Colonic mucosa (tissue), 4 donors: ENCODE results near the gene ARHGAP1. TPM values are rescaled to one million over a fixed set of nuclear protein-coding genes. Genes with fewer than 3 reads are reported as not detected.

Experiments used
- DNase-seq: peaks from one replicate; pipeline ENCODE4 v3.0.0-alpha.2; 2020
- H3K27ac ChIP-seq: fragments of 200-600 bp; one replicate; pipeline ENCODE4 v1.8.0; 2021
- H3K27me3 ChIP-seq: fragments of 200-600 bp; one replicate; pipeline ENCODE4 v1.8.0; 2021
- H3K36me3 ChIP-seq: fragments of 200-600 bp; one replicate; pipeline ENCODE4 v1.8.0; 2021
- H3K4me1 ChIP-seq: fragments of 200-600 bp; one replicate; pipeline ENCODE4 v1.8.0; 2021; ENCODE audit warnings: mild to moderate bottlenecking
- H3K4me3 ChIP-seq: fragments of 200-600 bp; one replicate; pipeline ENCODE4 v1.8.0; 2021
- H3K9ac ChIP-seq, 2 donors: one replicate each; pipeline ENCODE4 v1.7.0; 2013; ENCODE audit warnings: control low read depth in 2 of 2, low read depth in 2 of 2, low read length in 2 of 2
- H3K9me3 ChIP-seq: fragments of 200-600 bp; one replicate; pipeline ENCODE4 v1.8.0; 2021
- CTCF ChIP-seq: fragments of 200-600 bp; IDR thresholded peaks from one replicate; pipeline ENCODE4 v1.8.0; 2022; ENCODE audit warnings: antibody characterized with exemption, mild to moderate bottlenecking
- intact Hi-C: fragments of 100-400 bp; cut with DNase I; formaldehyde crosslinking; loops from one replicate; pipeline ENCODE4 v1.14.1; 2022
- total RNA-seq, 2 donors: library from RNA; stranded (reverse); fragmentation: NEBNext Ultra II Directional in 1 of 2; extraction: Animal tissue kit (Norgen Biotek cat#: 25700) in 1 of 2; gene quantifications; one replicate each; pipeline ENCODE4 v1.2.1, GENCODE V29; 2021
- donor health status: healthy.
- donor health status: DM: no; HTN: no; CAD: no.
- donor health status: DM: no; HTN: no; CAD: no.

ARHGAP1 gene
- total RNA-seq, 2 donors from 2014 or later: 68.3 to 81.7 TPM

GRCh38 chr11:46701078-46701654 is 747 bp upstream of the ARHGAP1 start:
- H3K36me3 ChIP-seq: peaks cover 31% of the 10 kb centered on the region
- DNase-seq: peak; percentile 34
- TF ChIP-seq CTCF: no peak
- H3K27me3 ChIP-seq: no peaks in the 10 kb centered on the region
- peak overlapping the region; percentile 83 to 95 for H3K9ac ChIP-seq
- no peaks in the 10 kb centered on the region for H3K9me3 ChIP-seq
- peaks cover 11% of the 10 kb centered on the region for H3K4me1 ChIP-seq
- H3K27ac ChIP-seq: peak overlapping the region; percentile 93
- intact Hi-C loops: no loop called here
- H3K4me3 ChIP-seq: peak overlapping the region; percentile 98

DNA sequence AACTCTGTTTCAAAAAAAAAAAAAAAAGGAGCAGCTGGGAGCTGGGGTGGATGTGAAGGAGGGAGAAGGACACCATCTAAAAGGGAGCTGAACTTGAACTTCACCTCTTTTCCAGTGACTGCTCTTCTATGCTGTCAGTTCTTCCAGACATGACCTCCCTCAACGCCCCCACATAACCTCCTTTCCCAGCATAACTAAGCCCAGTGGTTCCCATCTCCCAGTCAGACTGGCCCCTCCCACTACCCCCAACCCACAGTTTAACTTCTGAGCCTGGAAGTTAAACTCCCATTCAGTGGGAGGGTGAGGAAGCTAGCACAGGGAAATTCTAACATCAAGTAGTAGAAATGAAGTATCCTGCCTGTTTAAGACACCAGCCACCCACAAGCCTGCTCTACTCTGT is 1.8 kb downstream of the ARHGAP1 start:
- peaks cover 30% of the 10 kb centered on the region for H3K36me3 ChIP-seq
- H3K27ac ChIP-seq: no peak overlapping the region
- no peaks in the 10 kb centered on the region for H3K27me3 ChIP-seq
- intact Hi-C loops: no loop called here
- TF ChIP-seq CTCF: no peak
- H3K9me3 ChIP-seq: no peaks in the 10 kb centered on the region
- H3K9ac ChIP-seq: peak overlapping the region in 1 of 2 donors; percentile 9
- DNase-seq: no peak
- H3K4me3 ChIP-seq: peak overlapping the region; percentile 98
- H3K4me1 ChIP-seq: peaks cover 11% of the 10 kb centered on the region

DNA sequence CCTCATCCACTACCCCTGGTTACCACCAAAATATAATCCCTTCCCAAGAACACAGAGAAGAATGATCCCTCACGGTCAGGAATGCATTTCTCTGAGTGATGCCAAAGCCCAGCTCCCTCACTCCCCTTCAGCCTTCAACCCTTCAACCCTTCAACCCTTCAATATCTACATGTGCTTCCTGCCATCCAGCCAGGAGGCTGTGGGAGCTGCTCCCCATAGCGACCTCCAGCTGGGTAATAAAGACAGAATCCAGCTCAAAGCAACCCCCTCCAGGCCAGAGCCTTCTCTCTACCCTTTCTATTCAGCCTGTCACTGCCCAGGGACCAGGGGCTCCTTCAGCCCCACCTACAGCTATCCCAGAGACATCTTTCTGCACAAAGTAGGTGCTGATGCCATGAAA is 2.7 kb downstream of the ARHGAP1 start:
- Histone ChIP-seq H3K27me3 (no peaks in the 10 kb centered on the region), H3K4me3 (no peak overlapping the region), H3K36me3 (peaks cover 24% of the 10 kb centered on the region), H3K4me1 (peaks cover 11% of the 10 kb centered on the region), H3K27ac (no peak overlapping the region), H3K9me3 (no peaks in the 10 kb centered on the region), H3K9ac (no peak overlapping the region)
- no peak for DNase-seq
- intact Hi-C loops: no loop called here
- no peak for TF ChIP-seq CTCF

DNA sequence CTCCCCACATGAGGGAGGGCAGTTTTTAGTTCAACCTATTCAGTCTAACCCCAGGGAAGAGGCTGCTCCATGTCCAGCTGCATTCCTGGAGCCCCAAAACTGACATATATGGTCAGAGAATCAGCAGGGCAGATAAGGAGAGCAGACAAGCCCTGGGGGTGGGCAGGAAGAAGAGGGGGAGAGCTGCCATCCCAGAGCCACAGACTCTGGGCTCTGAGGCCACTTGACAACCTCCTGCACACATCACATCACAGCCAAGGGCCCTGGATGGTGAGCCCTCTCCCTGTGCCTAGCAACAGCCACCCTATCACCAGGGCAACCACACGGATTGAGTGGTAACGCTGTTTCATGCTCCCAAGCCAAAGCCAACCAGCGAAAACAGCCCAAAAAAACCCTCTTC is 3.1 kb downstream of the ARHGAP1 start:
- Histone ChIP-seq H3K9me3 (no peaks in the 10 kb centered on the region), H3K4me3 (no peak overlapping the region), H3K27ac (no peak overlapping the region), H3K9ac (no peak overlapping the region), H3K4me1 (peaks cover 11% of the 10 kb centered on the region), H3K27me3 (no peaks in the 10 kb centered on the region), H3K36me3 (peaks cover 20% of the 10 kb centered on the region)
- no peak for DNase-seq
- no peak for TF ChIP-seq CTCF
- intact Hi-C loops: no loop called here

DNA sequence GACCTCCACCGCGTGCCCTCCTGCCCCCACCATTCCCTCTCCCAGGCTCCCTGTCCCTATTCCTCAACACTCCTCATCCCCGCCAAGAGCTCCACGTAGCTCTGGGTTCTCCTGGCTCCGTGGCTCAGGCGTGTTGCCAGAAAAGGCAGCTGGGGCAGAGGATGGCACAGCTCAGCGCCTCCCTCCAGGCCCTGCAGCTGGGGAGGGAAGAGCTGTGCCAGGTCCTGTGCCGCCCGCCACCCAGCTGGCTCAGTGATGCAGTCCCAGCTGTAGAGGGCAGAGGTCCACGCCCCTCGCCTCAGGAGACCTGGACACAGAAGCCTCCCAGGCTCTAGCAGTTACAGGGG is 4.2 kb downstream of the ARHGAP1 start:
- Histone ChIP-seq H3K9ac (no peak overlapping the region), H3K36me3 (peaks cover 20% of the 10 kb centered on the region), H3K27me3 (no peaks in the 10 kb centered on the region), H3K4me1 (peaks cover 5% of the 10 kb centered on the region), H3K9me3 (no peaks in the 10 kb centered on the region), H3K4me3 (no peak overlapping the region), H3K27ac (no peak overlapping the region)
- no peak for TF ChIP-seq CTCF
- no peak for DNase-seq
- intact Hi-C loops: no loop called here
